T47D (cell line): ENCODE measurements around the gene CPLX3.
A peak's percentile ranks its signal among the peaks of the same experiment; 100 is the strongest.

Experiments
- DNase-seq, 2 experiments: peaks; one replicate each; pipeline versions ENCODE4 v3.0.0 to v3.0.0-alpha.2; 2011 to 2012; ENCODE audit warnings: low read depth in 1 of 2, low spot score in 1 of 2
- JUND ChIP-seq: IDR thresholded peaks from 2 replicates; pipeline ENCODE4 v1.6.1; 2012; ENCODE audit warnings: low read depth
- in situ Hi-C: cut with HindIII; loops from 2 replicates; pipeline ENCODE4 v1.10.0; 2016; ENCODE audit warnings: low sequenced_read_pairs, low pct_unique_long_range_greater_than_20kb

CPLX3 gene

DNA sequence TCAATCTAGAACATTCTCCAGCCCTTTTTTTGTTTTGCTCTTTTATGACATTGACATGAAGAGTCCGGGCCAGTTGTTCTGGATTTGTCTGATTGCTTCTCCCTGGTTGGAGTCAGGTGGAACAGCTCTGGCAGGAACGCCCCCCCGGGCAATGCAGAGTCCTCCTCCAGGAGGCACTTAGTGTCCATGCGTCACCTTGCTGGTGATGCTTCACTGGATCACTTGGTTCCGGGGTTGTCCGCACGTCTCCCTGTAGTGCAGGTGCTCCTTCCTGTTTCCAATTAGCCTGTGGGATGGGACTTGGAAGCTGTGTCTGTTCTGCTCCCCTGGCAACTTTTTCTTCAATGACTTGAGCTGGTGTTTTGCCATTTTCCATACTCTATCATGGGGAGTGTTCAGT, 34.8 kb upstream of the CPLX3 start:
- in situ Hi-C loops, result no loop called here
- TF ChIP-seq JUND, result no peak
- peak in 1 of 2 experiments; percentile 57 for DNase-seq

DNA sequence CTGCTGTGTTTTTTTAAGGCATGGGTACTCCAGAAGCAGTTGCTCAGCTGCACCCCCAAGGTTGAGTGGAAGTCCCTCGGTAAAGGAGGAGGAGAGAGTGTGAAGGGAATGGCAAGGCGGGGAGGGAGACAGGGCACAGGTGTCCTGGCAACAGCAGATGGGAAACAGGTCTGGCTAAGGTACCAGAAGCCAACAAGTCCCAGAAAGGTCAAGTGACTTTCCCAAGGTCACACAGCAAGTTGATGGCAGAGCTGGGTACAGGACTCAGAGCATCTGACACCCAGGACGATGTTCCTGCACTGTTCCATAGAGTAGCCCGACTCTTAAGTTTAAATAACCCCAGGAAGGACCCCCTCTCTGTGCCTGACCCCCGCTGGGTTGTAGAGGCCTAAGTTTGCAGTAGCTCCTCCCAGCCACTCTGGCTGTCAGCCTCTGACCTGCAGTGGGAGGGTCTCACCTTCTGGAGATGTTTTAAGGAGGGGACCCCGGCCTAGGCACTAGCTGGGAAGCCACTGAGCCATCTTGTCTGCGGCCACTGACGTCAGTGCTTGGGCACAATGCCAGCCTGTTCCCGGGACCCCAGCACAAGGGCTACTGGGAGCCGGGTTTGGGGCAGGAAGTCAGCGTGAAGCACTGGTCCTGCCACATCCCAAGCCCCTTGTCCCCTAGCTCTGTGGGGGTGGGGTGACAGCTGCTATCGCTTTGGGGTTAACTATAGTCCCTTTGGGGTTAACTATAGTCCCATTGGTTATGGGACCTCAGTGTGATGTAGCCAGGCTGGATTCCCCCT, 34.0 kb upstream of the CPLX3 start:
- DNase-seq, result no peak
- TF ChIP-seq JUND, result no peak
- in situ Hi-C loops, result no loop called here

DNA sequence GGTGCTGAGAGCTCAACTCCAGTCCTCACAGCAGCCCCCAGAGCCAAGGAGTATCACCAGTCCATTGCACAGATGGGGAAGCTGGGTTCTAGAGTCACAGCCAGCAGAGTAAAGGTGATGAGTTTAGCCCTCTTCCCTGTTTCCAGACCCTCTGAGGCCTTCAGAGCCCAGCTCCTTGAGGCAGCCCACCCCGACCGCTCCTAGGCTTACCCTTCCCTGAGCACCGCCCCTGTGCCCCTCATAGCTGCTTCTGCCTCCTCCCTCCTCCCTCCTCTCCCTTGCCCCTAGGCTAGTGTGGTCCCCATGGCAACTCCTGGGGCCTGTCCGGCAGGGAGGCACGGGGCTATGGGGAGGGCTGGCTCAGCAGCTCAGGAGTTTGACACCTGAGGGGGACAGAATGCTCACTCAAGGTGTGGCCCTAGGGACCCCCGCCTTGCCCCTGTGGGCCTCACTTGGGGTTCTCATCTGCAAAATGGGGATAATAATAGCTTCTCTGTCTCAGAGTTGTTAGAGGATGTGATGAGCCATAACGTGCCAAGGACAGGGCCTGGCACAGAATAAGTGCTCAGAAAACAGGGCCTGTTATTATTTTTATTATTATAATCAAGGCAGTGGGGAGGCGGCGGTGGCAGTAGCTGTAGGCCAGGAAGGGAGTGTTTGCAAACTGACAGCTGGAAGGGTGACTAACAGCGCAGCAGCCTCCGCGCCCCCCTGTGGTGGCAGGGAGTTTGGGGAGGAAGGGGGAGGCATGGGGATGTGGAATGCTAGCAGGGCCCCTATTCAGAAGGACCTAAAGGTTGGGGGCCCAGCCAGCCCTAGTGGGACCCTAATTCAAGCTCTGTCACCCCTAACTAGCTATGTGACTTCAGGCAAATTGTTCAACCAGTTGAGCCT, 33.0 kb upstream of the CPLX3 start:
- in situ Hi-C loops, result no loop called here
- TF ChIP-seq JUND, result no peak
- DNase-seq, result no peak

- in situ Hi-C loops, result no loop called here
- no peak for DNase-seq
- no peak for TF ChIP-seq JUND
These were observed 32.0 kb upstream of the CPLX3 start for GRCh38 chr15:74794248-74794969.

DNA sequence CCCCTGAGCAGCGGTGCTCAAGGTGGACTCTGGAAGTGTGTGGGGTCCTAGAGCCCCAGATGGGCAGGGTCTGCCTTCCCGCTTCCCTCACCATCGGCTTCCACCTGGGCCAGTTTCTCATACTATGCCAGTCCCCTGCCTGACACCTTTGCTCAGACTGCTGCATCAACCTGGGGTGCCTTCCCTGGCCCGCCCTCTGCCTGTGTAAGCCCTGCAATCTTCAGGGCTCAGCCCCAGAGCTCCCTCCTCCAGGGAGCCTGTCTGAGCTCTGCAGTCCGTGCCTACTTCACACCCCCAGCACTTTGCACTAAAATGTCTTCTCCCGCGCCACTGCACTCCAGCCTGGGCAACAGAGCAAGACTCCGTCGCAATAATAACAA, 31.5 kb upstream of the CPLX3 start:
- TF ChIP-seq JUND, result no peak
- in situ Hi-C loops, result no loop called here
- no peak for DNase-seq

- DNase-seq, result no peak
- in situ Hi-C loops, result no loop called here
- TF ChIP-seq JUND, result no peak
These were observed 30.3 kb upstream of the CPLX3 start for GRCh38 chr15:74795966-74796625.

DNA sequence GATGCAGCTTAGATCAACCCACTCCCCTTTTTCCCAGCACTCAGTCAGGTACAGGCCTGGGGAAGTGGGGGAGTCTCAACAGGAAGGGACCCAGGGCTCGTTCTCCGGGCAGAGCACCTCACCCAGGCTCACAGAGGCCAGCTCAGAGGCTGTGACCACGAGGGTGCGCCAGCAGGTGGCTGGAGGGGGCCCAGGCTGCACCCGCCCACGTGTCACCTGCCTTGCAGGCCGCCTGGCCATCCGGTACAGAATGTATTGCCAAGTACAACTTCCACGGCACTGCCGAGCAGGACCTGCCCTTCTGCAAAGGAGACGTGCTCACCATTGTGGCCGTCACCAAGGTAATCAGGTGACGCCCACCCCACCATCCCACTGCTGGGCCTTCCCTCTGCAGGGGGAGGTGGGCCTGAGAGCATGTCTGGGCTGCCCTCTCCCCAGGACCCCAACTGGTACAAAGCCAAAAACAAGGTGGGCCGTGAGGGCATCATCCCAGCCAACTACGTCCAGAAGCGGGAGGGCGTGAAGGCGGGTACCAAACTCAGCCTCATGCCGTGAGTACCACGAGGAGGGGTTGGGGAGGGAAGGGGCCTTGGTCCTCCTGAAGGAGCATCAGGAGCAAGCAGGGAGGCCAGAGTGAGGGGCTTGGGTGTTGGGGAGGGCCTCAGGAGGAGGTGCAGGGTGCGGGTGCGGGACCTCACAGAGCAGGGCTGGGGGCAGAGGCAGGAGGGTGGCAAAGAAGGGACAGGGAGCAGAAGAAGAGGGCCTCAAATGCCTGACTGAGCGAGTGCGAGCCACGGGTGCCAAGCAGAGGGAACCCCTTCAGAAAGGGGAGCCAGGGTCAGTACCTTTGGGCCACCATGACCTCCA, 27.8 kb upstream of the CPLX3 start:
- in situ Hi-C loops, result no loop called here
- no peak for DNase-seq
- TF ChIP-seq JUND, result no peak

DNA sequence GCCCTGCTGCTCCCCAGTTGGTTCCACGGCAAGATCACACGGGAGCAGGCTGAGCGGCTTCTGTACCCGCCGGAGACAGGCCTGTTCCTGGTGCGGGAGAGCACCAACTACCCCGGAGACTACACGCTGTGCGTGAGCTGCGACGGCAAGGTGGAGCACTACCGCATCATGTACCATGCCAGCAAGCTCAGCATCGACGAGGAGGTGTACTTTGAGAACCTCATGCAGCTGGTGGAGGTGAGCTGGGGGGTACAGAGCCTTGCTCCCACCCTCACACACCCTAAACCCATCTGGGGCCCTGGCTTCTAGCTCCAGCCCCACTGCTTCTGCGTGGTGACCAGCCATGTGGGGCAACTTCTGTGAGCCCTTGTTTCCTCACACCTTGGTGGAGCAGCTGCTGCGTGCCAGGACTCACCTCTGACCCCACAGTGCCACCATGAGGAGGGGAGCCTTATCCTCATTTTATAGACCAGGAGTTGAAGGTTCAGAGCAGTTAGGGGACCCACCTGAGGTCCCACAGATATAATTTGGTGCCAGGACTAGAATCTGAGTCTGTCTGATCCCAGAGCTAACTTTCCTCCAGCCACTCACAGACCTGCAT, 27.1 kb upstream of the CPLX3 start:
- in situ Hi-C loops, result no loop called here
- DNase-seq, result no peak
- TF ChIP-seq JUND, result no peak

- no peak for TF ChIP-seq JUND
- in situ Hi-C loops, result no loop called here
- peak; percentile 83 to 91 for DNase-seq
These were observed 26.4 kb upstream of the CPLX3 start for GRCh38 chr15:74799856-74800558.

DNA sequence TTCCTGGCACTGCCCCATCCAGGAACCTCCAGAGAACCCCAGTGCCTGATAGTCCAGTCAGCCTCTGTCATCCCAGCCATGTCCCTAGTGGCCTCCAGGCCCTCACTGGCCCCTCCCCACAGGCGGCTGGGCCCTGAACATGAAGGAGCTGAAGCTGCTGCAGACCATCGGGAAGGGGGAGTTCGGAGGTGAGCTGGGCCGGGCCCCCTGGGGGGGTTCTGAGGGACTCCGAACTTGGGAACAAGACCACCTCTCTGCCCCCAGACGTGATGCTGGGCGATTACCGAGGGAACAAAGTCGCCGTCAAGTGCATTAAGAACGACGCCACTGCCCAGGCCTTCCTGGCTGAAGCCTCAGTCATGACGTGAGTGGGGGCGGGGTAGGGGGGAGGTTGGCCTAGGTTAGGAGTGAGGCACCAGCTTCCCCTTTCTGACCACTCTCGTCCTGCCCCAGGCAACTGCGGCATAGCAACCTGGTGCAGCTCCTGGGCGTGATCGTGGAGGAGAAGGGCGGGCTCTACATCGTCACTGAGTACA, 25.8 kb upstream of the CPLX3 start:
- no peak for DNase-seq
- TF ChIP-seq JUND, result no peak
- in situ Hi-C loops, result no loop called here
